A549 treated with Mapracorat at 1 μM for 4 hours (cell line): ENCODE results near the gene IMPDH2. TPM values are rescaled to one million over a fixed set of nuclear protein-coding genes. Genes with fewer than 3 reads are reported as not detected.

Experiments
- total RNA-seq: library from RNA; stranded (reverse); fragments of 200-300 nt; extraction: Qiagen RNA extraction; gene quantifications from 5 replicates; pipeline ENCODE4 v1.2.3, GENCODE V29; 2022

IMPDH2 gene
- total RNA-seq, result 151 to 161 TPM (median 154 TPM) in 5 replicates

GRCh38 chr3:49028673-49029562 is at the start of gene IMPDH2:
Gene IMPDH2 (minus strand): TSS chr3:49029398. CDS start chr3:49029350, 48 bp downstream.

DNA sequence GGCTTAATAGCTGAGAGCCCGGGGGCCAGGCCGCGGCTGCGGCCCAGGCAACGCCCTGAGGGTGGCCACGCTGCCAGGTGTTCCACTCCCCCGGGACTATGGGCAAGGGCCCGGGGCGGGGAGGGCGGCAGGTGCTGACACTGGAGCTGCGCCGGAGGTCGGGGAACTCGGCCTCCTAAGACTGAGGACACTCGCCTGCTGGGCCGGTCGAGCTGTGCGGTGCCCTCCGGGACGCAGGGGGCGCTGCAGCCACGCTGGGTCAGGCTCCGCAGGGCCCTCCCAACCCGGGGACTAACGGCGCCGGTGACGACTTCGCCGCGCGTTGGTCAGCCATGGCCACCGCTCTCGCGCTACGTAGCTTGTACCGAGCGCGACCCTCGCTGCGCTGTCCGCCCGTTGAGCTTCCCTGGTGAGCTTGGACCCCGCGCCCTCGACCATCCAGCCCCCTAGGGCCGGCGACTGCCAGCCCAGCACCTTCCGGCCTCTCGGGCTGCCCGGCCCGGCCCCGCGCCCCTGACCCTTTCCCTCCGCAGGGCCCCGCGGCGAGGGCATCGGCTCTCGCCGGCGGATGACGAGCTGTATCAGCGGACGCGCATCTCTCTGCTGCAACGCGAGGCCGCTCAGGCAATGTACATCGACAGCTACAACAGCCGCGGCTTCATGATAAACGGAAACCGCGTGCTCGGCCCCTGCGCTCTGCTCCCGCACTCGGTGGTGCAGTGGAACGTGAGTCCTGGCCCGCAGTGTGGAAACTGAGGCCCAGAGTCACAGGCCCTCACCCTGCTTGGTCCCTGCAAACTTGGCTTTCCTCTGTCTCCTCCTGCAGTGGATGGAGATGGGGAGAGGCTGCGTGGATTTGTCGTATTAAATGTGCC is 7.1 kb downstream of the IMPDH2 start, which contains the start of gene NDUFAF3:
TSS of gene NDUFAF3 (plus strand) at position 309 of the 875 bp plus-strand sequence. CDS start at position 333, 24 bp downstream.

DNA sequence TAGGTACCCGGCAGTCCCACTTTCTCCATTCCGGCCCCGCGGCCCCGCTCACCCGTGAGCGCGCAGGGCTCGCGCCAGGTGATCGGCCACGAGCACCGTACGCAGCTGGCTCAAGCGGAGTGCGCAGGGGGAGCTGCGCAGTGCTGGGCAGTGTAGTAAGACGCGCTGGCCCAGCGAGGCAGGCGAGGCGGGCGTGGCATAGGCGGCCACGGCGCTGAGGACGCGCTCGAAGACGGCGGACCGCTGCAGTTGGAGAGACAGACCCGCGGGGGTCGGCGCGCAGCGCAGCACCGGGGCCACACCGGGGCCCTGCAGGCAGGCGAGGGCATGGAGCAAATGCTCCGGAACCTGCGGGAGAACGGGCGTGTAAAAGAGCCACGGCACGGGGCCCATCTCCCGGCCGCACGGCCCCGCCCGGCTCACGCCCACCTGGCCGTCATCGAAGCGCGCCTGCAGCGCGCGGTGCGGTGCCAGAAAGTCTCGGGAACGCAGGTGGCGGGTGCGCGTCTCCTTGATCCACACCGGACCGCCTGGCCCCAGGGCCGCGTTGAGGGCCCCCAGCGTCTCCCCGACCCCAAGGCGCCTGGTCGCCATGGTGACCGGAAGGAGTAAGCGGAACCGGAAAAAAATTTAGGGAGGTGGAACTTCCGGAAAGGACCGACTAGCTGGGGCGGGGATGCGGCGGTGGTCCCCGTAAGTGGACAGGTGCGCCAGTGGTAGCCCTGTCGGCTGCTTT is 11.1 kb downstream of the IMPDH2 start, which contains the start of gene DALRD3:
TSS of gene DALRD3 (minus strand) at position 610 of the 736 bp plus-strand sequence. CDS start at position 594, 16 bp downstream.

DNA sequence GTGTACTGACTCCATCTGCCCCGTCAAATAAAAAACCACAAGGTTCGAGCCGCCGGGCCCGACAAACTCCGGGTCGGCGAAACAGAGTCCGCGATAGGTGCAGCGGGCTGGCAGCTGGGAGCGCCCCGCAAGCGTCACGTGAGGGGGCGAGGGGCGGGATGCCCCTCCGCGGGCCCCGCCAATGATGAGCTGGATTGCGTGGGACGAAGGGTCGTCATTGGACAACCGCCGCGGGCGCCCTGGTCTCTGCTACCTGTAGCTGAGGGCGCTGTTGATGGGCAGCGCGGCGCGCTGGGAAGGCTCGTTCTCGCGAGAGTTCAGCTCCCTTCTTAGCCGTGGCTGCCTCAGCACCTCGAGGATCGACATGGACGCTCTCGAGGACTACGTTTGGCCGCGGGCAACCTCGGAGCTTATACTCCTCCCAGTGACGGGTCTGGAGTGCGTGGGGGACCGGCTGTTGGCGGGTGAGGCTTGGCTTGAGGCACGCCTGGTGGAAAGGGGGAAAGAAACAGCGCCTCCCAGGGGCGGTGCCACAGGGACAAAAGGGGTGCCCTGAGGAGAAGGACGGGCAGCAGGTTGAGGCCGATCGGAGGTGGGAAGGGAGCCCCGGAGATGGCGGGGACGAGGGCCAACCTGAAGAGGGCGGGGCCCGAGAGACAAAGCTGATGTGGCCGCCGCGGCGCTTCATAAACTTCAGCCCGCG is 22.0 kb downstream of the IMPDH2 start, which contains the start of gene WDR6:
TSS of gene WDR6 (plus strand) at position 324 of the 703 bp plus-strand sequence. CDS start at position 365, 41 bp downstream.

GRCh38 chr3:48989796-48990635 is 39.2 kb downstream of the IMPDH2 start, which contains the start of gene P4HTM:
Gene P4HTM (plus strand): TSS chr3:48990241. CDS start chr3:48990257, 16 bp downstream.

Other genes starting within 250 kb of the IMPDH2 start
- 15.5 to 21.0 TPM (median 18.0 TPM) in 5 replicates for gene PRKAR2A, start 181.5 kb downstream of the IMPDH2 start, total RNA-seq
- gene SLC25A20, start 130.5 kb downstream of the IMPDH2 start, total RNA-seq, result 10.0 to 12.2 TPM (median 10.6 TPM) in 5 replicates
- gene ARIH2, start 110.6 kb downstream of the IMPDH2 start, total RNA-seq, result 53.1 to 63.5 TPM (median 57.3 TPM) in 5 replicates
- gene P4HTM, start 39.2 kb downstream of the IMPDH2 start, total RNA-seq, result 12.7 to 19.4 TPM (median 18.5 TPM) in 5 replicates
- 56.1 to 78.2 TPM (median 75.6 TPM) in 5 replicates for gene WDR6, start 22.0 kb downstream of the IMPDH2 start, total RNA-seq
- 19.6 to 25.4 TPM (median 24.4 TPM) in 5 replicates for gene DALRD3, start 10.8 kb downstream of the IMPDH2 start, total RNA-seq
- gene NDUFAF3, start 7.3 kb downstream of the IMPDH2 start, total RNA-seq, result 61.9 to 93.9 TPM (median 86.0 TPM) in 5 replicates
- gene QRICH1, start 64.7 kb upstream of the IMPDH2 start, total RNA-seq, result 37.1 to 40.0 TPM (median 38.9 TPM) in 5 replicates
- gene QARS1, start 75.4 kb upstream of the IMPDH2 start, total RNA-seq, result 121 to 151 TPM (median 137 TPM) in 5 replicates
- gene USP19, start 91.4 kb upstream of the IMPDH2 start, total RNA-seq, result 17.2 to 23.8 TPM (median 23.3 TPM) in 5 replicates
- gene LAMB2, start 103.7 kb upstream of the IMPDH2 start, total RNA-seq, result 82.0 to 115 TPM (median 113 TPM) in 5 replicates
- 12.1 to 15.3 TPM (median 12.2 TPM) in 5 replicates for gene CCDC71, start 136.9 kb upstream of the IMPDH2 start, total RNA-seq
- 4.4 to 7.0 TPM (median 5.7 TPM) in 5 replicates for gene KLHDC8B, start 142.2 kb upstream of the IMPDH2 start, total RNA-seq
- 1.5 to 2.5 TPM (median 1.8 TPM) in 5 replicates for gene C3orf62, start 247.8 kb upstream of the IMPDH2 start, total RNA-seq